GM19238 (cell line): Measurements from ENCODE around the gene CPB2.

ENCODE experiments used
- DNase-seq: peaks from one replicate; pipeline ENCODE4 v3.0.0; 2011; ENCODE audit warnings: low spot score; ENCODE audit not compliant: insufficient read length

CPB2 gene

GRCh38 chr13:46052319-46053161, 52.3 kb downstream of the CPB2 start, which contains the start of gene ZC3H13:
ZC3H13 (minus strand) TSS chr13:46052746; CDS start chr13:46045507, 7,239 bp downstream.
- DNase-seq, result peak; percentile 80

GRCh38 chr13:46051968-46052318, 52.9 kb downstream of the CPB2 start:
- DNase-seq, result no peak

GRCh38 chr13:46050771-46051170, 54.1 kb downstream of the CPB2 start:
- no peak for DNase-seq

- DNase-seq, result no peak
These were observed 59.4 kb downstream of the CPB2 start for GRCh38 chr13:46045424-46045823.

GRCh38 chr13:46043647-46044046, 61.2 kb downstream of the CPB2 start:
- DNase-seq, result no peak

GRCh38 chr13:46041419-46041839, 63.4 kb downstream of the CPB2 start:
- no peak for DNase-seq

- no peak for DNase-seq
These were observed 64.1 kb downstream of the CPB2 start for GRCh38 chr13:46040763-46041162.

GRCh38 chr13:46039411-46040182, 65.2 kb downstream of the CPB2 start:
- DNase-seq, result no peak

- no peak for DNase-seq
These were observed 66.5 kb downstream of the CPB2 start for GRCh38 chr13:46038296-46038695.

GRCh38 chr13:46035066-46035465, 69.8 kb downstream of the CPB2 start:
- DNase-seq, result no peak

GRCh38 chr13:46032341-46032740, 72.5 kb downstream of the CPB2 start:
- no peak for DNase-seq

GRCh38 chr13:46031581-46032263, 73.1 kb downstream of the CPB2 start:
- DNase-seq, result no peak

- DNase-seq, result no peak
These were observed 79.7 kb downstream of the CPB2 start for GRCh38 chr13:46025157-46025556.

GRCh38 chr13:46022481-46022880, 82.4 kb downstream of the CPB2 start:
- DNase-seq, result no peak

- no peak for DNase-seq
These were observed 88.6 kb downstream of the CPB2 start for GRCh38 chr13:46016216-46016615.

- no peak for DNase-seq
These were observed 89.5 kb downstream of the CPB2 start for GRCh38 chr13:46015366-46015765.

- DNase-seq, result no peak
These were observed 92.4 kb downstream of the CPB2 start for GRCh38 chr13:46012404-46012803.

- DNase-seq, result no peak
These were observed 94.7 kb downstream of the CPB2 start for GRCh38 chr13:46010148-46010547.

- DNase-seq, result no peak
These were observed 96.2 kb downstream of the CPB2 start for GRCh38 chr13:46008631-46009030.

- no peak for DNase-seq
These were observed 98.0 kb downstream of the CPB2 start for GRCh38 chr13:46006688-46007452.

GRCh38 chr13:46004491-46004890, 100.3 kb downstream of the CPB2 start:
- no peak for DNase-seq
